Hepatocyte (in vitro differentiated cells): Measurements from ENCODE around the gene ISYNA1. TPM values are rescaled to one million over a fixed set of nuclear protein-coding genes. Genes with fewer than 3 reads are reported as not detected.

Experiments
- DNase-seq: peaks from one replicate; pipeline ENCODE4 v3.0.0-alpha.2; 2016; ENCODE audit warnings: low spot score
- H2AFZ ChIP-seq: fragments of 200-600 bp; sonication (generic); 2 replicates; pipeline ENCODE4 v1.6.0; 2016; ENCODE audit warnings: antibody characterized with exemption, mild to moderate bottlenecking
- H3K27ac ChIP-seq: fragments of 200-600 bp; sonication (generic); 2 replicates; pipeline ENCODE4 v1.5.1; 2016; ENCODE audit warnings: mild to moderate bottlenecking
- H3K27me3 ChIP-seq: fragments of 200-600 bp; sonication (generic); 2 replicates; pipeline ENCODE4 v1.6.1; 2016
- H3K36me3 ChIP-seq: fragments of 200-600 bp; sonication (generic); replicated peaks from 2 replicates; pipeline ENCODE4 v1.5.1; 2016; ENCODE audit warnings: low read depth; ENCODE audit not compliant: insufficient read depth
- H3K4me1 ChIP-seq: fragments of 200-600 bp; sonication (generic); 2 replicates; pipeline ENCODE4 v1.5.1; 2016; ENCODE audit warnings: mild to moderate bottlenecking, moderate library complexity; ENCODE audit not compliant: insufficient read depth
- H3K4me2 ChIP-seq: fragments of 200-600 bp; sonication (generic); 2 replicates; pipeline ENCODE4 v1.6.0; 2016
- H3K4me3 ChIP-seq: fragments of 200-600 bp; sonication (generic); 2 replicates; pipeline ENCODE4 v1.5.1; 2016; ENCODE audit warnings: mild to moderate bottlenecking
- H3K79me2 ChIP-seq: fragments of 200-600 bp; sonication (generic); 2 replicates; pipeline ENCODE4 v1.6.0; 2017; ENCODE audit warnings: mild to moderate bottlenecking
- H3K9me2 ChIP-seq: fragments of 200-600 bp; sonication (generic); replicated peaks from 2 replicates; pipeline ENCODE4 v1.6.0; 2017; ENCODE audit warnings: mild to moderate bottlenecking; ENCODE audit not compliant: insufficient read depth
- H3K9me3 ChIP-seq: fragments of 200-600 bp; sonication (generic); 2 replicates; pipeline ENCODE4 v1.5.1; 2016; ENCODE audit warnings: low read depth, mild to moderate bottlenecking
- H4K20me1 ChIP-seq: fragments of 200-600 bp; sonication (generic); 2 replicates; pipeline ENCODE4 v1.6.0; 2016; ENCODE audit warnings: mild to moderate bottlenecking; ENCODE audit not compliant: insufficient read depth, poor library complexity, severe bottlenecking
- CTCF ChIP-seq: fragments of 200-600 bp; sonication (generic); IDR thresholded peaks from 2 replicates; pipeline ENCODE4 v1.5.1; 2016; ENCODE audit warnings: antibody characterized with exemption, mild to moderate bottlenecking; ENCODE audit not compliant: poor library complexity
- EZH2 ChIP-seq: fragments of 200-600 bp; sonication (generic); IDR thresholded peaks from 2 replicates; pipeline ENCODE4 v1.6.1; 2016; ENCODE audit warnings: antibody characterized with exemption, mild to moderate bottlenecking, borderline replicate concordance
- EZH2phosphoT487 ChIP-seq: fragments of 200-600 bp; sonication (generic); IDR thresholded peaks from one replicate; pipeline ENCODE4 v1.6.1; 2018; ENCODE audit warnings: antibody characterized with exemption, mild to moderate bottlenecking, low read depth, moderate library complexity; ENCODE audit not compliant: unreplicated experiment, severe bottlenecking
- WGBS: methylation state at CpG from one replicate; pipeline ENCODE4 v1.1.6; 2016; ENCODE audit warnings: low lambda C conversion rate; ENCODE audit errors: missing lambda C conversion rate; 5-methylcytosine and 5-hydroxymethylcytosine counted together
- polyA plus RNA-seq: library from polyadenylated mRNA; unstranded; fragments of >200 nt; fragmentation: Nextera tagmentation; extraction: Ambion mirVana; gene quantifications from 2 replicates; pipeline ENCODE4 v1.2.1, GENCODE V29; 2016
- total RNA-seq: library from RNA; depleted of rRNA; stranded (reverse); fragments of >200 nt; gene quantifications from 2 replicates; pipeline ENCODE4 v1.2.3, GENCODE V29; 2014

ISYNA1 gene
- total and polyA plus RNA-seq, 2 experiments from 2014 or later, result 51.5 to 144 TPM

DNA sequence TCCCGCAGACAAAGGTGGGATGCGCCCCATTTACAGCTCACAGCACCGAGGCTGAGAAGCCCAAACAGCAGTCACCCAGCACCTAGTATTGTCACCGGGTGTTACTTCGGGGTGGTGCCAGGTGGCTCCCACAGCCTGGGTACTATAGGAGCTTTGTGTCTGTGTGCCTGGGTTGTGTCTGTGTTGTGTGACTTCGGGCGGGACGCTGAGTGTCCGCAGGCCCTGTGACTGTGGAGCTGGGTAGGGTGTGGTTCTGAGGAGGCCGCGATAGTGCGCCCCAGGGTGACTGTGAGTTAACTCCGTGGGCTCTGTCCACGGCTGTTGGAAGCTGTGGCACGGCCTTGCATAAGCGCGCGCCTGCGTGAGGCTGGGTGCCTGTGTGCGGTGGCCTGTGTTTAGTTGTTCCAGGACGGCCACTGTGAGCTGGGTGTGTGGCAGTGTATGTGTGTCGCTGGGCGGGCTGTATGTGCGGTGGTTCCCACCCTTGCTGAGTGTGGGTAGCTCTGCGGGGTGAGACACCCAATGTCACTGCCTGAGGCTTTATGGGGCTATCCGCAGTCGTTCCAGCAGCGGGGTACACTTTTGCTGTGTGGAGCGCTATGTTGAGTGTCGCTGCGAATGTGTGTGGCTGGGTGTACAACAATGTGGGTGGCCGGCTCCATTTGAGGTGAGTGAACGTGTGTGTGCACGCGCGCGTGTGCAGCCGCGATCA lies 19.3 kb downstream of the ISYNA1 start:
- WGBS, result 25% methylated on average over 39 of the region's 39 CpGs
- H3K27me3 ChIP-seq, result no peaks in the 10 kb centered on the region
- H2AFZ ChIP-seq, result peak overlapping the region; percentile 58
- TF ChIP-seq CTCF, result no peak
- TF ChIP-seq EZH2, result no peak
- no peak for TF ChIP-seq EZH2phosphoT487
- H4K20me1 ChIP-seq, result peaks cover 25% of the 10 kb centered on the region
- no peaks in the 10 kb centered on the region for H3K9me2 ChIP-seq
- DNase-seq, result no peak
- no peaks in the 10 kb centered on the region for H3K9me3 ChIP-seq
- H3K4me1 ChIP-seq, result peaks cover 55% of the 10 kb centered on the region
- peak overlapping the region; percentile 42 for H3K4me3 ChIP-seq
- H3K4me2 ChIP-seq, result peak overlapping the region; percentile 91
- H3K27ac ChIP-seq, result peak overlapping the region; percentile 99
- no peaks in the 10 kb centered on the region for H3K36me3 ChIP-seq
- H3K79me2 ChIP-seq, result peaks cover 44% of the 10 kb centered on the region

DNA sequence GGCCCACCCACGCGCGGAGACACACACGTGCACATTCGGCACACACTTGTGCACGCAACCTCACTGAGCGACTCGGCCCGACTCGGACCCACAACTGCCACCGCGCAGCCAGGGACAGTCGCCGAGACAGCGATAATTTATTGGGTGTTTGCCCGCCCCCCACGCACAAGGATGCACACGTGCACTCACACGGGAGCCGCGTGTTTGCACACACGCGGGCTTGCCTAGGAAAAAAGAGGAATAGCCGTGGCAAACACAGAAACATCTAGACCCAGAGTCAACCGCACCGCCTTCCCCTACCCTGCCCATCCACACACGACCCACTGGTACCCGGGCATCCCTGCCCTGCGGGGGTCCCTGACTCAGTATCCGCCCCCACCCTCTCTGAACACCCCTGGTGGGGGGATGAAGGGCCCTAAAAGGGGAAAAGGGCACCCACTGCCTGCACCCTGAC lies 19.9 kb downstream of the ISYNA1 start:
- Histone ChIP-seq H3K4me3 (no peak overlapping the region), H3K27me3 (no peaks in the 10 kb centered on the region), H4K20me1 (peaks cover 20% of the 10 kb centered on the region), H3K27ac (peak overlapping the region; percentile 99), H3K79me2 (peaks cover 38% of the 10 kb centered on the region), H3K4me2 (peak overlapping the region; percentile 91), H3K36me3 (no peaks in the 10 kb centered on the region), H3K9me2 (no peaks in the 10 kb centered on the region), H3K4me1 (peaks cover 53% of the 10 kb centered on the region), H3K9me3 (no peaks in the 10 kb centered on the region), H2AFZ (peak overlapping the region; percentile 70)
- TF ChIP-seq EZH2 (no peak), EZH2phosphoT487 (no peak)
- 20% methylated on average over 27 of the region's 30 CpGs for WGBS
- DNase-seq, result no peak

- H3K9me3 ChIP-seq, result no peaks in the 10 kb centered on the region
- no peaks in the 10 kb centered on the region for H3K9me2 ChIP-seq
- H2AFZ ChIP-seq, result peak overlapping the region; percentile 70
- H3K36me3 ChIP-seq, result no peaks in the 10 kb centered on the region
- 2% methylated on average over 22 of the region's 53 CpGs for WGBS
- peak overlapping the region; percentile 99 for H3K27ac ChIP-seq
- H3K4me2 ChIP-seq, result peak overlapping the region; percentile 91
- DNase-seq, result peak; percentile 92
- peaks cover 32% of the 10 kb centered on the region for H3K79me2 ChIP-seq
- peaks cover 53% of the 10 kb centered on the region for H3K4me1 ChIP-seq
- H3K27me3 ChIP-seq, result no peaks in the 10 kb centered on the region
- TF ChIP-seq EZH2phosphoT487, result no peak
- TF ChIP-seq CTCF, result no peak
- TF ChIP-seq EZH2, result no peak
- peak overlapping the region; percentile 32 for H3K4me3 ChIP-seq
- H4K20me1 ChIP-seq, result peaks cover 15% of the 10 kb centered on the region
Measured at GRCh38 chr19:18417250-18418028, 20.5 kb downstream of the ISYNA1 start.

DNA sequence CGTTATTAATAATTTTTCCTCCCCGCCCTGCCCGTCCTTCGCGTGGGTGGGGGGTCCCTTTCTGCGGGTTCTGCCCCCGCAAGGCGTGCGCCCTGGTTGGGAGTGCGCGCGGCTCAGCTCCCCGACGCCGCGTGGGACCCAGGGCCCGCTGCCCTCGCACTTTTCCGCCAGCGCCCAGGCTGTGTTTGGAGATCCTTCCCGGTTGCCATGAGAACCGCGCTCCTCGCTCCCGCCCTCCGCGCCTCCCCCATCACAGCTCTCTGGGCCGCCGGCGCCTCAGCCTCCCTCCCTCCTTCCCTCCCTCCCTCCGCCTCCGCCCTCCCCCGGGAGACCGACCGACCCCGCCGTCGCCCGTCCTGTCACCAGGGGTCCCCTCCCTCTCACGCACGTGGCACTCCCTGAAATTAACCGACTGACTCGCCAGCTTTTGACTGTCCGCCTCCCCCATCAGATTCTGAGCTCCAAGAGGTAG lies 21.1 kb downstream of the ISYNA1 start:
- Histone ChIP-seq H2AFZ (peak overlapping the region; percentile 70), H3K4me3 (peak overlapping the region; percentile 32), H3K9me2 (no peaks in the 10 kb centered on the region), H3K4me2 (peak overlapping the region; percentile 91), H3K27ac (peak overlapping the region; percentile 99), H3K27me3 (no peaks in the 10 kb centered on the region), H3K79me2 (peaks cover 25% of the 10 kb centered on the region), H3K9me3 (no peaks in the 10 kb centered on the region), H4K20me1 (peaks cover 11% of the 10 kb centered on the region), H3K36me3 (no peaks in the 10 kb centered on the region), H3K4me1 (peaks cover 53% of the 10 kb centered on the region)
- no peak for TF ChIP-seq EZH2
- TF ChIP-seq EZH2phosphoT487, result no peak
- TF ChIP-seq CTCF, result no peak
- WGBS, result 5% methylated on average over 29 of the region's 44 CpGs
- peak; percentile 94 for DNase-seq
